Activated naive CD8-positive, alpha-beta T cell treated with anti-CD3 and anti-CD28 coated beads, Interleukin-2, amount 50 U/mL, for 16 hours (primary cell): ENCODE measurements around the gene PGLYRP1.

Experiments used
- DNase-seq: peaks from one replicate; pipeline ENCODE4 v3.0.0-alpha.2; 2020; ENCODE audit warnings: low read depth, low spot score

Gene PGLYRP1

GRCh38 chr19:46022431-46023310 lies at the start of gene PGLYRP1:
TSS of gene PGLYRP1 (minus strand) at chr19:46023053. CDS start at chr19:46023021, 32 bp downstream.
- no peak for DNase-seq

- no peak for DNase-seq
Observed at GRCh38 chr19:46069806-46070341, 47.0 kb upstream of the PGLYRP1 start.

- no peak for DNase-seq
Observed at GRCh38 chr19:46068345-46069258, 45.7 kb upstream of the PGLYRP1 start.

GRCh38 chr19:46067691-46068090 lies 44.8 kb upstream of the PGLYRP1 start:
- no peak for DNase-seq

- DNase-seq, result no peak
Observed at GRCh38 chr19:46066471-46066870, 43.6 kb upstream of the PGLYRP1 start.

GRCh38 chr19:46065486-46066071 lies 42.7 kb upstream of the PGLYRP1 start:
- no peak for DNase-seq

GRCh38 chr19:46063201-46063600 lies 40.3 kb upstream of the PGLYRP1 start:
- no peak for DNase-seq

GRCh38 chr19:46060012-46060411 lies 37.2 kb upstream of the PGLYRP1 start:
- no peak for DNase-seq

- DNase-seq, result no peak
Observed at GRCh38 chr19:46058778-46059177, 35.9 kb upstream of the PGLYRP1 start.

- no peak for DNase-seq
Observed at GRCh38 chr19:46056536-46056935, 33.7 kb upstream of the PGLYRP1 start.

GRCh38 chr19:46052896-46053295 lies 30.0 kb upstream of the PGLYRP1 start:
- DNase-seq, result no peak

GRCh38 chr19:46049597-46049996 lies 26.7 kb upstream of the PGLYRP1 start:
- DNase-seq, result no peak

- DNase-seq, result no peak
Observed at GRCh38 chr19:46043519-46043918, 20.7 kb upstream of the PGLYRP1 start.

- no peak for DNase-seq
Observed at GRCh38 chr19:46042252-46042883, 19.5 kb upstream of the PGLYRP1 start.

- no peak for DNase-seq
Observed at GRCh38 chr19:46040952-46041500, 18.2 kb upstream of the PGLYRP1 start, which contains the start of gene IGFL4. TSS of gene IGFL4 (minus strand) at chr19:46041002. CDS start at chr19:46040962, 40 bp downstream.

- no peak for DNase-seq
Observed at GRCh38 chr19:46040125-46040524, 17.3 kb upstream of the PGLYRP1 start.

GRCh38 chr19:46036744-46037128 lies 13.9 kb upstream of the PGLYRP1 start:
- DNase-seq, result no peak

GRCh38 chr19:46035986-46036743 lies 13.3 kb upstream of the PGLYRP1 start:
- no peak for DNase-seq

- DNase-seq, result no peak
Observed at GRCh38 chr19:46035546-46035945, 12.7 kb upstream of the PGLYRP1 start.

- no peak for DNase-seq
Observed at GRCh38 chr19:46033401-46033800, 10.5 kb upstream of the PGLYRP1 start.
